Measurements from ENCODE around the gene AKR1D1.
"Not testable (repeated sequence)": the region's sequence is repeated elsewhere in the genome, so short reads cannot be mapped to it uniquely, and the experiment has no call there.

AKR1D1 gene

GRCh38 chr7:138052696-138053095 lies 23.6 kb upstream of the AKR1D1 start:
- H3K4me3 ChIP-seq (ENCODE audit: low read depth, low read length), result no peak overlapping the region
- in situ Hi-C loops (cut with HindIII; ENCODE audit: low sequenced_read_pairs), result no loop called here
- TF ChIP-seq CTCF (IDR thresholded peaks at IDR 0.05; ENCODE audit: low read depth, low read length), result no peak
- no peak for DNase-seq (ENCODE audit: low read depth, low spot score)

- DNase-seq (ENCODE audit: low read depth, low spot score); in situ Hi-C loops (cut with HindIII; ENCODE audit: low sequenced_read_pairs): not testable (repeated sequence)
These were observed 20.6 kb upstream of the AKR1D1 start for GRCh38 chr7:138055698-138056097.

GRCh38 chr7:138063400-138063799 lies 12.9 kb upstream of the AKR1D1 start:
- no peak overlapping the region for H3K4me3 ChIP-seq (ENCODE audit: low read depth, low read length)
- in situ Hi-C loops (cut with HindIII; ENCODE audit: low sequenced_read_pairs), result no loop called here
- no peak for TF ChIP-seq CTCF (IDR thresholded peaks at IDR 0.05; ENCODE audit: low read depth, low read length)
- no peak for DNase-seq (ENCODE audit: low read depth, low spot score)

More at GRCh38 chr7:138055698-138056097, 20.6 kb upstream of the AKR1D1 start:
- H3K4me3 ChIP-seq (ENCODE audit: low read depth, low read length), result not testable (repeated sequence)

GRCh38 chr7:138064856-138065357 lies 11.4 kb upstream of the AKR1D1 start:
- no peak for TF ChIP-seq CTCF (IDR thresholded peaks at IDR 0.05; ENCODE audit: low read depth, low read length)
- in situ Hi-C loops (cut with HindIII; ENCODE audit: low sequenced_read_pairs), result no loop called here
- peak; percentile 13 for DNase-seq (ENCODE audit: low read depth, low spot score)
- no peak overlapping the region for H3K4me3 ChIP-seq (ENCODE audit: low read depth, low read length)

GRCh38 chr7:138065827-138066226 lies 10.4 kb upstream of the AKR1D1 start:
- TF ChIP-seq CTCF (IDR thresholded peaks at IDR 0.05; ENCODE audit: low read depth, low read length), result no peak
- no peak overlapping the region for H3K4me3 ChIP-seq (ENCODE audit: low read depth, low read length)
- DNase-seq (ENCODE audit: low read depth, low spot score), result no peak
- in situ Hi-C loops (cut with HindIII; ENCODE audit: low sequenced_read_pairs), result no loop called here

GRCh38 chr7:138066954-138067394 lies 9.3 kb upstream of the AKR1D1 start:
- H3K4me3 ChIP-seq (ENCODE audit: low read depth, low read length), result no peak overlapping the region
- in situ Hi-C loops (cut with HindIII; ENCODE audit: low sequenced_read_pairs), result no loop called here
- DNase-seq (ENCODE audit: low read depth, low spot score), result no peak
- no peak for TF ChIP-seq CTCF (IDR thresholded peaks at IDR 0.05; ENCODE audit: low read depth, low read length)

GRCh38 chr7:138067774-138068173 lies 8.5 kb upstream of the AKR1D1 start:
- no peak overlapping the region for H3K4me3 ChIP-seq (ENCODE audit: low read depth, low read length)
- in situ Hi-C loops (cut with HindIII; ENCODE audit: low sequenced_read_pairs), result no loop called here
- TF ChIP-seq CTCF (IDR thresholded peaks at IDR 0.05; ENCODE audit: low read depth, low read length), result no peak
- DNase-seq (ENCODE audit: low read depth, low spot score), result no peak

Data from astrocyte of the spinal cord (primary cell).